Measurements from ENCODE around the gene SAMSN1.

GRCh38 chr21:14557413-14557812, 11.3 kb upstream of the SAMSN1 start:
- TF ChIP-seq, protein P1, sequence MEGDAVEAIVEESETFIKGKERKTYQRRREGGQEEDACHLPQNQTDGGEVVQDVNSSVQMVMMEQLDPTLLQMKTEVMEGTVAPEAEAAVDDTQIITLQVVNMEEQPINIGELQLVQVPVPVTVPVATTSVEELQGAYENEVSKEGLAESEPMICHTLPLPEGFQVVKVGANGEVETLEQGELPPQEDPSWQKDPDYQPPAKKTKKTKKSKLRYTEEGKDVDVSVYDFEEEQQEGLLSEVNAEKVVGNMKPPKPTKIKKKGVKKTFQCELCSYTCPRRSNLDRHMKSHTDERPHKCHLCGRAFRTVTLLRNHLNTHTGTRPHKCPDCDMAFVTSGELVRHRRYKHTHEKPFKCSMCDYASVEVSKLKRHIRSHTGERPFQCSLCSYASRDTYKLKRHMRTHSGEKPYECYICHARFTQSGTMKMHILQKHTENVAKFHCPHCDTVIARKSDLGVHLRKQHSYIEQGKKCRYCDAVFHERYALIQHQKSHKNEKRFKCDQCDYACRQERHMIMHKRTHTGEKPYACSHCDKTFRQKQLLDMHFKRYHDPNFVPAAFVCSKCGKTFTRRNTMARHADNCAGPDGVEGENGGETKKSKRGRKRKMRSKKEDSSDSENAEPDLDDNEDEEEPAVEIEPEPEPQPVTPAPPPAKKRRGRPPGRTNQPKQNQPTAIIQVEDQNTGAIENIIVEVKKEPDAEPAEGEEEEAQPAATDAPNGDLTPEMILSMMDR (IDR thresholded peaks at IDR 0.05): no peak
- no peak for TF ChIP-seq POLR2A (IDR thresholded peaks at IDR 0.05)

All from right lobe of liver (tissue), 4 donors.